GM23338 (cell line): ENCODE data around the gene FKBP2.

Experiments used
- CREB1 ChIP-seq: fragments of 250-450 bp; sonication (Bioruptor Pico); IDR thresholded peaks from 2 replicates; pipeline ENCODE4 v1.5.0; 2020; ENCODE audit warnings: low read depth, mild to moderate bottlenecking, moderate library complexity
- CTCF ChIP-seq, 2 experiments: fragments of 200-600 bp in 1 of 2; sonication (generic) in 1 of 2; conservative IDR thresholded peaks; 2 replicates each; pipeline versions ENCODE4 v1.5.1 to v1.6.1; 2016 to 2017; ENCODE audit warnings: antibody characterized with exemption in 2 of 2, low read depth in 2 of 2, mild to moderate bottlenecking in 2 of 2, moderate library complexity in 1 of 2
- EZH2 ChIP-seq: fragments of 200-600 bp; sonication (generic); IDR thresholded peaks from one replicate; pipeline ENCODE4 v1.8.0; 2017; ENCODE audit warnings: antibody characterized with exemption, mild to moderate bottlenecking, low read depth; ENCODE audit not compliant: unreplicated experiment
- EZH2phosphoT487 ChIP-seq: fragments of 200-600 bp; sonication (generic); IDR thresholded peaks from one replicate; pipeline ENCODE4 v1.8.1; 2018; ENCODE audit warnings: antibody characterized with exemption; ENCODE audit not compliant: unreplicated experiment
- JUNB ChIP-seq: IDR thresholded peaks from one replicate; pipeline ENCODE4 v1.6.1; 2016; ENCODE audit warnings: antibody characterized with exemption; ENCODE audit not compliant: unreplicated experiment
- POLR2AphosphoS5 ChIP-seq: IDR thresholded peaks from 2 replicates; pipeline ENCODE4 v1.6.1; 2016; ENCODE audit warnings: antibody characterized with exemption, low read depth
- REST ChIP-seq: IDR thresholded peaks from one replicate; pipeline ENCODE4 v1.6.1; 2018; ENCODE audit warnings: antibody characterized with exemption; ENCODE audit not compliant: unreplicated experiment
- STAT1 ChIP-seq: IDR thresholded peaks from one replicate; pipeline ENCODE4 v1.6.1; 2016; ENCODE audit warnings: antibody characterized with exemption; ENCODE audit not compliant: unreplicated experiment
- ZNF331 ChIP-seq: fragments of 250-450 bp; sonication (Bioruptor Pico); IDR thresholded peaks from 2 replicates; pipeline ENCODE4 v1.5.0; 2020; ENCODE audit warnings: low read depth, mild to moderate bottlenecking, moderate library complexity
- ZNF462 ChIP-seq: fragments of 250-450 bp; sonication (Bioruptor Pico); IDR thresholded peaks from 2 replicates; pipeline ENCODE4 v1.5.0; 2020; ENCODE audit warnings: mild to moderate bottlenecking, moderate library complexity

- TF ChIP-seq CTCF (conservative IDR thresholded peaks at IDR 0.05; ENCODE audit: low read depth in 2 of 2) (no peak), EZH2phosphoT487 (no peak), EZH2 (no peak), CREB1 (no peak), STAT1 (no peak), JUNB (no peak), POLR2AphosphoS5 (no peak), REST (no peak), ZNF462 (no peak), ZNF331 (CRISPR knock-in tag) (no peak)
Observed at GRCh38 chr11:64223001-64223651, 17.8 kb upstream of the FKBP2 start.
